HG03175 (cell line): Measurements from ENCODE around the gene TBC1D22A.
"Not testable (repeated sequence)": the region's sequence is repeated elsewhere in the genome, so short reads cannot be mapped to it uniquely, and the experiment has no call there.

Experiments used
- ATAC-seq: cut with Tn5 transposase; IDR thresholded peaks from one replicate; pipeline ENCODE4 v1.9.1; 2021; ENCODE audit warnings: mild to moderate bottlenecking, moderate library complexity; ENCODE audit not compliant: unreplicated experiment

TBC1D22A gene

DNA sequence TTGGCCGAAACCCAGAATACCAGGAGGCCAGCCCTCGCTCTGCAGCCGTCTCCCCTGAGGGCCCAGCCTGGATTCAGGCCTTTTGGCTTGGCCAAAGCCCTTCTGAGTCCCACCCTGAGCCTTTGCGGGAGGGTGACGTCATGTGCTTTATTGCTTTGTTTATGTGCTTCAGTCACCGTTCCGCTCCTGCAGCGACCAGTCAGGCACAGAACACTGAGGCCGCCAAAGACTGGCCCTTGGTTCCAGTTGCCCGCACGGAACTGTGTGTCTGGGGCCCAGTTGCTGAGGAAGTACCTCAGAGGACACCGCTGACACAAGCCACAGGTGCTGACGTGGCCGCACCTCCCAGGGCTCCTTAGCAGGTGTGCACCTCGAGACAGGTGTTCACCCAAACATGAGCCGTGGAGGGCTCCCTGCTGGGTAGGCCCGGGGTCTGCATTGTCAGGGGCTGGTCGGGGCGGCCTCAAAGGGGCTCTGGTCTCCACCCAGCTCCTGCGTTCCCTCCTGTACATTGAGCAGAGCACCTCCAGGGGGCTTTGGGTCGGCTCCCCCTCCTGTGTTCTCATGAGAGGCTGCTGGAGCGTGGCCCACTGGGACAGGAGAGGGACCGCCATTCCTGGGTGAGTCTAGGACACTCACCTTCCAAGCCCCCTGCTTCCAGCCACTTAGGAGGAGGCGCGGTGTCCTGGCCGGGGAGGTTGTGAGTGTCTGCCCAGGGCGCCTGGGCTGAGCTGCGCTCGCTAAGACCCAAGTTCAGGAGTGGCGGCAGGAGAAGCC is 376.8 kb downstream of the TBC1D22A start:
- ATAC-seq: no peak

DNA sequence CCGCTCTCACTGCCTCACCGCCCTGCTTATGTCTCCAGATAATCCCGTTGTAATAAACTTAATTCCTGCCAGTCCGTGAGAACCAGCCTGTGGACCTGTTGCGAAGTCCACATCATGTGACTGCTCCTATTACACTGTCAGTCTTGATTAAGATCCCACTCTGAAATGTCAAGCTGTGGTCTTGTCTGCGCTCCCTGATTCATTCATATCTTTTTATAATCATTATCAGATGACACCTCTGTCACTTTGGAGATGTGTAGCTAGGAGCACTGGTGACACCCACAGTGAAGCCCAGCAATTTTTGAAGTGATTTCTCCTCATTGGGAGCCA is 377.3 kb downstream of the TBC1D22A start:
- no peak for ATAC-seq

DNA sequence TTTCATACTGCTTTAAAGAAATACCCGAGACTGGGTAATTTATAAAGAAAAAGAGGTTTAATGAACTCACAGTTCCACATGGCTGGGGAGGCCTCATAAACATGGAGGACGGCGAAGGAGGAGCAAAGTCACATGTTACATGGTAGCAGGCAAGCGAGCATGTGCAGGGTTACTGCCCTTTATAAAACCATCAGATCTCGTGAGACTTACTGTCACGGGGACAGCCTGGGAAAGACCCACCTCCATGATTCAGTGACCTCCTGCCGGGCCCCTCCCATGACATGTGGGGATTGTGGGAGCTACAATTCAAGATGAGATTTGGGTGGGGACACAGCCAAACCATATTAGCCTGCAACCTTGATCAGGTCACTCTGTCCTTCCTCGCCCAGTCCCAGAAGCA is 378.5 kb downstream of the TBC1D22A start:
- ATAC-seq: not testable (repeated sequence)

DNA sequence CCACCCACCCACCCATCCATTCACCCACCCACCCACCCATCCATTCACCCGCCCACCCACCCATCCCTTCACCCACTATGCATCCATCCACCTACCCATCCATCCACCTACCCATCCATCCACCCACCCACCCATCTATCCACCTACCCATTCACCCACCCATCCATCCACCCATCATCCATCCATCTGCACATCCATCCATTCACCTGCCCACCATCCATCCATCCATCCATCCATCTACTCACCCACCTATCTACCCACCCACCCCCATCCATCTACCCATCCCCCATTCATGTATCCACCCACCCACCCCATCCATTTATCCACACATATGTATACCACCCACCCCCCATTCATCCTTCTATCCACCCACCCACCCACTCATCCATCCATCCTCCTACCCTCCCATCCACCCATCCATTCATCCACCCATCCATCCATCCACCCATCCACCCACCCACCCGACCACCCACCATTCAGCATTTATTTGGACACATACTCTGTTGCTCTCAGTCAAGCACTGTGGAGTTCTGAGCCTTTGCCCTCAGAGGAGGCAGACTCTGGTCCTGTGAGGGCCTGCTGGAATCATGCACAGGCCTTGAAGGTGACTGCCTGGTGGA is 380.1 kb downstream of the TBC1D22A start:
- ATAC-seq: no peak

DNA sequence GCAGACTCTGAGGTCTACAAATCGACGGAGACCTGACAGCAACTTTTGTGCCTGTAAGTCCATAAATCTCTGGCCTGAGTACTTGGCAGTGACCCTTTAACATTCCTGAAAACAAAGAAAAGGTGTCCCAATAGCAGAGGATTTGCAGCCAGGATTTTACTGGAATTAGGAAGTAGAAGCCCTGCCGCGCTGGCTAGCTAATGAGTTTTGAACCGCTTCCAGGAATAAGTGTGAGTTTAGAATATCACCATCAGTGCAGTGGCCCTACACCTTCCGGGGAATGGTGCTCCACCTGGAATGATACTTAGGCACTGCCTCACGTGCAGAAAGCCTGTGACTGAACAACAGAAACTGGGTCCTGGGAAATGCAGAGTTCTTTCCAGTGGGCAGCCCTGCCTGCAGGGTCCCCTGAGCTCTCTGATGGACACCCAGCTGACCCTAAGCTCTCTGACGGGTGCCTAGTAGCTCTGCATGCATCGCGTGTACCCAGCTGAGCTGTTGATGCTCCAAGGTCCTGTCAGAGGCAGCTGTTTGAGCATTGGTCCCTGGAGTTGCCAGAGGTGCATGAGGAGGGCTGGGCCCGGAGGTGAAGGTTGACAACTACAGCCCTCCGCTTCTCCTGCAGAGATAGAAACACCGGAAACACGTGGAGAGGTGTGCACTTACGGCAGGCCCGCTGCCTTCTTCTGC is 380.9 kb downstream of the TBC1D22A start:
- ATAC-seq: no peak

DNA sequence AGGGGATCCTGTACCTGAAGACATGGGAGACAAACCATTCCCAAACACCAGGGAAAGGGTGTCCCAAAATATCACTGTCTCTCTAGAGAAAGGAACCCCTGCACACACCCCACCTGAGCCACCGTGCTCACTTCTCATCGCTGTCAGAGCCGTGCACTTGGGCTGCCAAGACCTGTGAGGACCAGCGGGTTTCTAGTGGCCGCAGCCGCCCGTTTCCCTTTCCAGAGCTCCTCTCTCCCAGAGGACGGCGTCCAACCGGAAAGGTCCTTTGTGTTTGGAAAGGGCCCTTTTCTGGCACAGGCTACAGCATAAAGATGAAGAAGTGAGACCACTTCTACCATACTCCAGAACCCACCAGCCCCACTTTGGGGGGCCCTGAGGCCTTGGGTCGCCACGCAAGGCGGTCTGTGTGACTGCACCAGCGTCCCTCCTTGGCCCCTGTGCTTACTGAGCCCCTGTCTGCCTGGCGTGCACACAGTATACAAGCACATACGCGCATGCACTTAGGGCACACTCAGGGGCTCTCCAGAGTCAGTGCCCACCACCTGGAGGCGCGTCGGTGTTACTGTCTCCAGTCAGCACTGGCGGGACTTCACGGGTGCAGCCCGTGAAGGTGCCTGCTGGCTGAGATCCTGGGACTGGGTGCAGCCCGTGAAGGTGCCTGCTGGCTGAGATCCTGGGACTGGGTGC is 381.8 kb downstream of the TBC1D22A start:
- ATAC-seq: no peak

DNA sequence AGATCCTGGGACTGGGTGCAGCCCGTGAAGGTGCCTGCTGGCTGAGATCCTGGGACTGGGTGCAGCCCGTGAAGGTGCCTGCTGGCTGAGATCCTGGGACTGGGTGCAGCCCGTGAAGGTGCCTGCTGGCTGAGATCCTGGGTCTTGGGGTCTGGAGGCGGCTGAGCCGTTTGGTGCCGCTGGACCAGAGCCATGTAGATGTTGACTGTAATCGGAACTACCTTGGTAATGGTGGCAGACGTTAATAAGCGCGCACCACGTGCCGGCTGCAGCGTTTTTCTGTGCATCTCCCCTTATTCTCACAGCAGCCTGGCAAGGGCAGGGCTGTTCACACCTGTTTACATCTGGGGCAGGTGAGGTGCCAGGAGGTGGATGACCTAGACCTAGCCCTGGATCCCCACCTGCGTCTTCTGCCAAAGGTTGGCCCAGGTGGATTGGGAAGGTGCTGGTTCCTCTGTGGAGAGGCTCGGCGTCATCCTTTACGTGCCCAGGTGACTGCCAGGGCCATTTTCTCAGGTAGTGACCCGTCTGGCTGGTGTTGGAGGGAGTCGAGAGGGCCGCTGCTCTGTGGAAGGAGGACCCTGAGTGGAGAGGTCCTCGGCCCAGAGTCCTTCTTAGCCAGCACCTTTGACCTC is 382.5 kb downstream of the TBC1D22A start:
- ATAC-seq: no peak

DNA sequence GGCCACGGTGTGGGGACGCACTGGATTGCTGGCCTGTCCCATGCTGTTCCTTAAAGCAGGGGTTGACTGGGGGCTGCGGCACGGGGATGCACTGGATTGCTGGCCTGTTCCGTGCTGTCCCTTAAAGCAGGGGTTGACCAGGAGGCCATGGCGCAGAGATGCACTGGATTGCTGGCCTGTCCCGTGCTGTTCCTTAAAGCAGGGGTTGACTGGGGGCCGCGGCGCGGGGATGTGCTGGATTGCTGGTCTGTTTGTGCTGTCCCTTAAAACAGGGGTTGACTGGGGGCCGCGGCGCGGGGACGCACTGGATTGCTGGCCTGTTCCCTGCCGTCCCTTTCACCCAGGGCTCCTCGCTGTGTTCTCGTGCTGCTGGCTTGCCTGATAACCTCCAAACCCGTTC is 383.4 kb downstream of the TBC1D22A start:
- no peak for ATAC-seq

DNA sequence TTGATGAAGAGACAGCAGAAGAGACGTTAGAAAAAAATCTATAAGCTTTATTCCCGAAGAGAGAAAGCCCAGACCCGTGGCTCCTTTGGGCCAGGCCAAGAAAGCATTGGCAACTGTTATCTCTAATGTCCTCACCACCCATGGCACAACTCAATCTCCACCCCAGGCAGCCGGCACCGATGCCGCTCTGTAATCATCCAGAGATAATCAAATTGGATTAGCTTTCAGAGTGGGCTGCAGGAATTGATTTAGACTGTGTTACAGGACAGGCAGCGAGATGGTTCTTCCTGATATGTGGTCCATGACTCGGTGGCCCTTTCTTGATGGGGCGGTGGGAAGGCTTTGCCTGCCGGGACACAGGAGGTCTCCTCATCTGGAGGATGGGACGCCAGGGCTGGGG is 383.9 kb downstream of the TBC1D22A start:
- ATAC-seq: no peak

DNA sequence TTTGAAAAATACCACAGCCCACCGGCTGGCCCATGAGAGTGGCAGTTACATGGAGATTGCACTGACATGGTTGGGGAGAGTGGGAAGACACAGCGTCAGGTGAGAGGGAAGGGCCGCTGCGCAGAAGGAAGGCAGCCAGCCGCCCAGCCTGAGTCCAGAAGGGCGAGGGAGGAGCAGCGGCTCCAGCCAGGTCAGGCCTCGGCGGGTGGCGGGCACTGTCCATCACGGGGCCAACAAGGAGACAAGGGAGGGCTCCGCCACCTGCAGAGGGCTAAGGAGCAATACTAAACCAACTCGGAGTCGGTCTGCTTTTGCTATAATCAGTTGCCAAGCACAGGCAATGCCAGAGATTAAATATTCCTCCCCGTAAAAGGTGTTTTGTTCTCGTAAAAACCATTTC is 384.5 kb downstream of the TBC1D22A start:
- no peak for ATAC-seq

DNA sequence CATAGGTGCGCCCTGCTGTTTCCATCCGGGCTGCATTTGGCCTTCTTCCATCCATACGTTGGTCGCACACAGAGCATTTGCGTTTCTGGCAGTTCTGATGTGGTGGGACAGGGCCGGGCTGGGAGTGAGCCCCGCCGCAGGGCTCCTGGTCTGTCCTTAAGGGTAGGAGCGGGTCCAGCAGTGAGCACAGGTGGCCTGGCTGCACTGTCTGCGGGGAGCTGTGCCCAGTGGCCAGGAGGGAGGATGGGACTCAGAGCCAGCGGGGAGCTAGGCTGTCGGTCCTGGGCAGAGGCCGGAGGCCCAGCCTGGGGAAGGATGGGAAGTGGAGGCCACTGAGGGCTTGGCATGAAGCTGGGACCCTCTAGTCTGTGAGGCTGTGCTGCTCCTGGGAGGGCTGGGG is 385.1 kb downstream of the TBC1D22A start:
- no peak for ATAC-seq

DNA sequence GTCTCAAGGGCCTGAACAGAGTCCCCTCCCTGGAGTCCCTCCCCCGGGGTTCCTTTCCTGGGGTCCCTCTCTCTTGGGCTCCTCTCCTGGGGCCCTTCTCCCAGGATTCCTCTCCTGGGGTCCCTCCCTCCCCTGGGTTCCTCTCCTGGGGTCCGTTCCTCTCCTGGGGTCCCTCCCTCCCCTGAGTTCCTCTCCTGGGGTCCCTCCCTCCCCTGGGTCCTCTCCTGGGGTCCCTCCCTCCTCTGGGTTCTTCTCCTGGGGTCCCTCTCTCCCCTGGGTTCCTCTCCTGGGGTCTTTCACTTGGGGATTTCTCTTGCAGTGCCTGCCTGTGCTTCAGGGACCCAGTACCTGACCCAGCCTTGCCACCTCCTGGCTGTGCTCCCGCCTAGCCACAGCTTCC is 386.1 kb downstream of the TBC1D22A start:
- ATAC-seq: no peak

DNA sequence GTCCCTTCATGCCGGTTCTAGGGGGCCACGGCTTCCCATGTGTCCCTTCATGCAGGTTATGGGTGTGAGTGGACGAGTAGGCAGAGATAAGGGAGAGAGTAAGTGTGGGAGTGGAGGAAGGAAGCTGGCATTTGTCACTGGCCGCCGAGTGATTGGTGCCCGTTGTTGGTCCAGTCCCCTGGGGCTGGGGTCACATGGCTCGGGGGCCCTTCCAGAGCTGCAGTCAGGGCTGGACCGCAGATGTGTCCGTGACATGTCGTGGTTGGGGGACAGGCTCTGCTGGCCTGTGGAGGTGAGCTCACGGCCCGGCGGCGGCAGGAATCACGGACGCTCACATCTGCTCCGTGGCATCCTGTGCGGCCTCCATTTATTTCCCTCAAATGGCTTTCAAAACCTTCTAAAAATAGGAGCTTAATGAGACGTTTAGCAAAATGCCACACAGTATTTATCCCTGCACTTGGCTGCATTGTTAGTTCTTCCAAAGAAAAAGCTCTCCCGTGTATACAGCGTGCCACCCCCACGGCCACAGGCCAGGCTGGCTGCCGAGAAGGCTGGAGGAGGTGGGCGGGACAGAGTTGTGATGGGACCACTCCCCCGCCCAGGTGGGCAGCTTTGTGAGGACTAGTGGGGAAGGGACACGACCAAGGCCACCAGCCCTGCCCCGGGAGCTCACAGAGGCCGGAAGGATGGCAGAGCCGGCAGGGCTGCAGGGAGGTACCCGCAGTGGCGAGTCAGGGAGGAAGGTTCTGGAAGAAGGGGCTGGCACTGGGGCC is 386.7 kb downstream of the TBC1D22A start:
- ATAC-seq: no peak

DNA sequence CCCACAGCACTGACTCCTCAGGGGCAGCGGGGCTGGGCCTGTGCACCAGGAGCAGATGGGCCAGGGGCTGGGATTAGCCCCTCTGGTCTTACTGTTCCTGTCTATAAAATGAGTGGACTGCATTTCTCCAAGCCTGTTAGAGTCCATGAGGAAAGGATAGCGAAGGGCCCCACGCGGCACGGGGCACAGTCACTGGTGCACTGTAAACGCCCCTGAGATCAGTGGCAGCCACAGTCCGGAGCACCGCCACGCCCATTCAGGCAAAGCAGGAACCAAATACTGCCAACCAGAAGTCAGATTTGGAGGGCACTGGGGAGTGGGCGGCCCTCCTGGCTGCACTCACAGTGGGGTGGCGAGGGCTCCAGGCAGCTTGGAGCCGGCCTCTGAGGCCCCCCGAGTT is 387.5 kb downstream of the TBC1D22A start:
- ATAC-seq: no peak

DNA sequence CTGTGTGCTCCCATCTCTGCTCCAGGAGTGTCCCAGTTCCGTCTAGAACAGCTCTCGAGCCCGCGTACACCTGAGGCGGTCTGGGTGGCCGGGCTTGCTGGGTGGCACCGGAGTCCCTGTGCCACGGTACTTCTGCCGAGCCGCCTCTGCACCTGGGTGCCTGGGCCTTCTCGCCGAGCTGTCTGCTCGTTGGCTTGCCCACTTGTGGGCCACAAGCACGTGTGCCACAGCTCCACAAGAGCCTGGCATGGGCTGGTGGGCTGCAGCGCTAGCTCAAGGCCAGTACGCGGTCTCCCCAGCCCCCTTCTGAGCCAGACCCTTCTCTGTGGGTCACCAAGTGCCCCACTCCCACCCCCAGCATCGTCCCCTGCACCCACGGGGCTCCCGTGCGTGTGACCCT is 388.0 kb downstream of the TBC1D22A start:
- no peak for ATAC-seq

DNA sequence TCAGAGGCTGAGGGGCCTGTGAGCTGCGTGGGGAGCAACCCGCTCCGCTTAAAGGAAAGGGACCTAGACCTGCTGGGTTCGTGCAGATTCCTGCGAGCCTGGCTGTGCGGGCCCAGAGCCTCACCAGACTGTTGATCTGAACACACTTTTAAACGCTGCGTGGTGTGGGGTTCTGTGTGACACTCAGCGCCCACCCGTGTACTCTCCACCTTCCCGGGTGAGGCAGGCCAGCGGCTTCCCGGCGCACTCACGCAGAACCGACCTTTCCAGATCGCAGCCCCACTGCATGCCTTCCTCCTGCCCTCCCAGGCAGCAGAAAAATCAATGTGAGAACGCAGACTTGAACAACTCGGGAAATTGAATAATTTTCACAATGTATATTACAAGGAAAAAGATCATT is 388.6 kb downstream of the TBC1D22A start:
- ATAC-seq: no peak

DNA sequence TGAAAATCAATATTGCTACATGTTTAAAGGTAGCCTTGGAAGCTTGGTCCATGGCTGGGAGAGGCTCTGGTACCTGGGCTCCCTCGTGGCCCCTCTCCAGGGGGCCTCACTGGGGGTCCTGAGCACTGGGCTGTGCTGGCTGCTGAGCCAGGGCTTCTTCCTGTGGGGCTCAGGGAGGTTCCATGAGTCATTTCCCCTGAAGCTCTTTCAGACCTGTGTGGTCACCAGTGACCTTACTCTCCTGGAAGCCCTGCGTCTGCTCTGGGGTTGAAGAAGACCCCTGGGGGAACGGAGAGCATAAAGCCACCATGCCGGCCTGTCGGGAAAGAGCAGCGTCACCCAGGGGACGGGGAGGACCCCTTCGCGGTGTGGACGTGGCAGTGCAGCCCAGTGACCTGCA is 389.0 kb downstream of the TBC1D22A start:
- no peak for ATAC-seq

DNA sequence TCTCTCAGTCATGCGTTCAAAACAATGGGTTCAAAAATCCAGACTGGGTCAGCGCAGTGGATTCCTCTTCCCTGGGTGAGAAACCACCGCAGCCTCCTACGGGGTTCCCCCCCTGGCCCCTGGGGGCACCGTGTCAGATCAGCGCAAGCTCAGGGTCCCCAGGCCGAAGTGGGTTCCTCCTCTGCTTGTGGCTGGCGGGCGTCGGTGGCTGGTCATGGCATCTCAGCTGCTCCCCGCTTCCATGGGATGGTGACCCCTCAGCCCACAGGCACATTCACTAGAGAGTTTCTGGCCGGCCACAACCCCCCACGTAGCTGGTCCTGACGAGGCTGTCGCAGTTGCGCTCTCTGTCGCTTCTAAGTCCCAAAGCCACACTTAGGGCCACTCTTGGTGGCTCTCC is 389.8 kb downstream of the TBC1D22A start:
- no peak for ATAC-seq

DNA sequence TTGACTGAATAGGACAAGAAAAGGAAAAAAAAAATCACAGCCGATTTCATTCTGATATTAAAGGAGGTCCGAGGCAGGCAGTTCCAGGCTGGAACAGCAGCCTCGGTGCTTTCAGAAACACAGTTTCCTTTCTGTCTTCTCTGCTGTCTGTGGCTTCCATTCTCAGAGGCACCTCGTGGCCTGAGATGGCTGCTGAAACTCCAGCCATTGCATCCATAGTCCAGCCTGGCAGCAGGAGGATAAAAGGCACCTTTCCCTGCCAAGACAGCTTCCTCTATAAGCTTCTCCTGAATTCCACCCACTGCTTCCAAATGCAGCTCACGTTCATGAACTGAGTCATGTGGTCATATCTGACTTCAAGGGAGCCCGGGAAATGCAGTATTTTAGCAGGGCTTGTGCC is 390.5 kb downstream of the TBC1D22A start:
- no peak for ATAC-seq

DNA sequence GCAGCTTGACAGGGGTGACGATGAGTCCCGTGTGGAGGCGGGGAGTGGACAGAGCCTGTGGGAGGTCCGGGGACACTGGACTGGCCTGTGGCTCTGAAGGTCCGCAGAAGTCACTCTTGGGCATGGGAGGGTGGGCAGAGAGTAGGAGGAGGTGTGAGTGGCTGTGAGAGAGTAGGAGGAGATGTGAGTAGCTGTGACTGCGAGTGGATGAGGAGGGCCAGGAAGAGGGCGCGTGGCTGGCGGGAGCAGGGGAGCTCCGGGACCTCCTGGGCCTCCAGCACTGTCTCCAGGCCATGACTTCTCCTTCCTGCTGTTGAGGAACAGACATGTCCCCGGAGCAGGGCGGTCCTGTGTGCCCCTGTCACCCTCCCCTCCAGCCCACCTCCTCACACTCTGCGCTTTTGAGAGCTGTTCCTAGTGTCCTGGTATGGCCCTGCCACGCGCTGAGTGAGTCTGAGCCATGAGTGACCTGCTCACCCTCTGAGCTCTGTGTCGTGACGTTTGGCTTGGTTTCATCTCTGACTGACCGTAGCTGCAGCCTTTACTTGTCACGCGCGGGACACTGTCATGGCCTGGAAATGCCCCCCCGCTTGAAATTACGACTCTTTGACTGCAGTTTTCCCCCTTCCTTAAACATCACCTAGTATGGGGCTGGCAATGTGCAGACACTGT is 391.5 kb downstream of the TBC1D22A start:
- no peak for ATAC-seq
